Measurements from ENCODE around the gene RAB26.

GRCh38 chr16:2162676-2163118 is 14.3 kb downstream of the RAB26 start:
- TF ChIP-seq JUNB (IDR thresholded peaks at IDR 0.05; ENCODE audit: unreplicated experiment): no peak
- TF ChIP-seq, protein P1, sequence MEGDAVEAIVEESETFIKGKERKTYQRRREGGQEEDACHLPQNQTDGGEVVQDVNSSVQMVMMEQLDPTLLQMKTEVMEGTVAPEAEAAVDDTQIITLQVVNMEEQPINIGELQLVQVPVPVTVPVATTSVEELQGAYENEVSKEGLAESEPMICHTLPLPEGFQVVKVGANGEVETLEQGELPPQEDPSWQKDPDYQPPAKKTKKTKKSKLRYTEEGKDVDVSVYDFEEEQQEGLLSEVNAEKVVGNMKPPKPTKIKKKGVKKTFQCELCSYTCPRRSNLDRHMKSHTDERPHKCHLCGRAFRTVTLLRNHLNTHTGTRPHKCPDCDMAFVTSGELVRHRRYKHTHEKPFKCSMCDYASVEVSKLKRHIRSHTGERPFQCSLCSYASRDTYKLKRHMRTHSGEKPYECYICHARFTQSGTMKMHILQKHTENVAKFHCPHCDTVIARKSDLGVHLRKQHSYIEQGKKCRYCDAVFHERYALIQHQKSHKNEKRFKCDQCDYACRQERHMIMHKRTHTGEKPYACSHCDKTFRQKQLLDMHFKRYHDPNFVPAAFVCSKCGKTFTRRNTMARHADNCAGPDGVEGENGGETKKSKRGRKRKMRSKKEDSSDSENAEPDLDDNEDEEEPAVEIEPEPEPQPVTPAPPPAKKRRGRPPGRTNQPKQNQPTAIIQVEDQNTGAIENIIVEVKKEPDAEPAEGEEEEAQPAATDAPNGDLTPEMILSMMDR (conservative IDR thresholded peaks at IDR 0.05; ENCODE audit: low read depth in 2 of 2): no peak
- TF ChIP-seq EZH2phosphoT487 (IDR thresholded peaks at IDR 0.05; ENCODE audit: unreplicated experiment): no peak
- TF ChIP-seq POLR2AphosphoS5 (IDR thresholded peaks at IDR 0.05; ENCODE audit: low read depth): no peak
- TF ChIP-seq, protein P2, sequence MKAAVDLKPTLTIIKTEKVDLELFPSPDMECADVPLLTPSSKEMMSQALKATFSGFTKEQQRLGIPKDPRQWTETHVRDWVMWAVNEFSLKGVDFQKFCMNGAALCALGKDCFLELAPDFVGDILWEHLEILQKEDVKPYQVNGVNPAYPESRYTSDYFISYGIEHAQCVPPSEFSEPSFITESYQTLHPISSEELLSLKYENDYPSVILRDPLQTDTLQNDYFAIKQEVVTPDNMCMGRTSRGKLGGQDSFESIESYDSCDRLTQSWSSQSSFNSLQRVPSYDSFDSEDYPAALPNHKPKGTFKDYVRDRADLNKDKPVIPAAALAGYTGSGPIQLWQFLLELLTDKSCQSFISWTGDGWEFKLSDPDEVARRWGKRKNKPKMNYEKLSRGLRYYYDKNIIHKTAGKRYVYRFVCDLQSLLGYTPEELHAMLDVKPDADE (IDR thresholded peaks at IDR 0.05): no peak
- TF ChIP-seq CREB1 (CRISPR knock-in tag; IDR thresholded peaks at IDR 0.05; ENCODE audit: low read depth): no peak
- no peak for TF ChIP-seq NANOG (IDR thresholded peaks at IDR 0.05; ENCODE audit: borderline replicate concordance)
- TF ChIP-seq REST (IDR thresholded peaks at IDR 0.05; ENCODE audit: unreplicated experiment): no peak
- no peak for TF ChIP-seq ZNF114 (CRISPR knock-in tag; IDR thresholded peaks at IDR 0.05)
- no peak for TF ChIP-seq ZNF331 (CRISPR knock-in tag; IDR thresholded peaks at IDR 0.05; ENCODE audit: low read depth)

All from GM23338 (cell line).